ENCODE measurements around the gene BFAR.
"Not testable (repeated sequence)": the region's sequence is repeated elsewhere in the genome, so short reads cannot be mapped to it uniquely, and the experiment has no call there.

GRCh38 chr16:14702672-14703071, 69.9 kb downstream of the BFAR start:
- not testable (repeated sequence) for TF ChIP-seq POLR2A (IDR thresholded peaks at IDR 0.05; ENCODE audit: low read depth, low read length); POLR2AphosphoS5 (IDR thresholded peaks at IDR 0.05; ENCODE audit: low read depth, low read length); PAX5 (IDR thresholded peaks at IDR 0.05; ENCODE audit: insufficient read depth, low read length, severe bottlenecking)
